GM19043 (cell line): Measurements from ENCODE around the gene SBK3.
"Not testable (repeated sequence)": the region's sequence is repeated elsewhere in the genome, so short reads cannot be mapped to it uniquely, and the experiment has no call there.

ENCODE experiments used
- ATAC-seq: cut with Tn5 transposase; IDR thresholded peaks from one replicate; pipeline ENCODE4 v1.9.1; 2021; ENCODE audit warnings: low read depth; ENCODE audit not compliant: unreplicated experiment

The SBK3 gene

DNA sequence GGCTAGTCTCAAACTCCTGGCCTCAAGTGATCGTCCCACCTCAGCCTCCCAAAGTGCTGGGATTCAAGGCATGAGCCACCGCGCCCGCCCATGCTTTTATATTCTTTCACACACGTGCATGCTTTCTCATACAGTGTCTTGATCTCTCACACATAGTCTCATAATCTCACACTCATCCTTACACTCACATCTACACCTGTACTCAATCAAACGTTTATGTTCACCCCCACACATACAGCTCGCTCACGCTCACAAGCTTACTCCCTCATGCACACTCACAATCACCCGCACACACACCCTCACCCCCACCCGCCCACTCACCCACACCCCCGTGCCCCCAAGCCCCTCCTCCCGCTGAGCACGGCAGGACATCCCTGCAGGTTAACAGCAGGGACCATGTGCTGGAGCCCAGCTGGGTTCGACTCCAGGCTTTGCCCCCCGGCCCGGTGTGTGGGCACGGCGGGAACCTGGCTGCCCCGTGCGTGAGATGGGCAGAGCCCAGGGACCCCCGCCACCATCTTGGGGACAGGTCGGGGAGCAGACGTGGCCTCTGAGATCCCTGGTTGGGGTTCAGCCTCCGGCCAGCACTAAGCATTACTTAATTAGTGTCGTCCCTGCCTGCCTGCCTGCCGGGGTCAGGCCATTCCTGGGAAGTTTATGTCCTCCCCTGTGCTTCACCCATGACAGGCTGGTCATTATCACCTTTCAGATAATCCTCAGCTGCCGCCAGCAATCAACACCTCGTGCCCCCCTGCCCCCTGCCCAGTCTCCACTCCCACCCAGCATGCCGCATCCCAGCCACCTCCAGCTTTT, 19.8 kb downstream of the SBK3 start:
- no peak for ATAC-seq

DNA sequence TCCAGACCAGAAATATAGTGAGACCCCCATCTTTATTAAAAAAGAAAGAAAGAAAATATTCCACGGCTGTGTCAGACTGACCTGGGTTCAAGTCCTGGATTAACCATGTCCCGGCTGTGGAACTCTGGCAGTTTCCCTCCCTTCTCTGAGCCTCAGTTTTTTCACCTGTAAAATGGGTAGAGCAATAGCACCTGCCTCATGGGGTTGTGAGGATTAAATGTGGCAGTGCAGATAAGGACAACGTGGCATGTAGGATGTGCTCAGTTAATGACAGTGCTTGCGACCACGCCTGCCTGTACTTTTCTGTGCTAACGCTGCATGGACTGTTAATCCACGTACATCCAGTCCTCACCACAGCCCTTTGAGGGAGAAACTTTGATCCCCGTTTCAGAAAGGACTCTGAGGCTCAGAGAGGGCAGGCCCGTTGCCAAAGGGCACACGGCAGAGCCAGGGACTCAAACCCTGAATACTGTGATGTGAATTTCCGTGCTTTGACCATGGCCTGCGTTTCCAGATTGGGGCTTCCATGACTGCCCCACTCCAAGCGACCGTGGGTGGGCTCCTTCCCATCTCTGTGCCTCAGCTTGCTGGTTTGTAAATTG, 24.6 kb downstream of the SBK3 start:
- ATAC-seq = no peak

DNA sequence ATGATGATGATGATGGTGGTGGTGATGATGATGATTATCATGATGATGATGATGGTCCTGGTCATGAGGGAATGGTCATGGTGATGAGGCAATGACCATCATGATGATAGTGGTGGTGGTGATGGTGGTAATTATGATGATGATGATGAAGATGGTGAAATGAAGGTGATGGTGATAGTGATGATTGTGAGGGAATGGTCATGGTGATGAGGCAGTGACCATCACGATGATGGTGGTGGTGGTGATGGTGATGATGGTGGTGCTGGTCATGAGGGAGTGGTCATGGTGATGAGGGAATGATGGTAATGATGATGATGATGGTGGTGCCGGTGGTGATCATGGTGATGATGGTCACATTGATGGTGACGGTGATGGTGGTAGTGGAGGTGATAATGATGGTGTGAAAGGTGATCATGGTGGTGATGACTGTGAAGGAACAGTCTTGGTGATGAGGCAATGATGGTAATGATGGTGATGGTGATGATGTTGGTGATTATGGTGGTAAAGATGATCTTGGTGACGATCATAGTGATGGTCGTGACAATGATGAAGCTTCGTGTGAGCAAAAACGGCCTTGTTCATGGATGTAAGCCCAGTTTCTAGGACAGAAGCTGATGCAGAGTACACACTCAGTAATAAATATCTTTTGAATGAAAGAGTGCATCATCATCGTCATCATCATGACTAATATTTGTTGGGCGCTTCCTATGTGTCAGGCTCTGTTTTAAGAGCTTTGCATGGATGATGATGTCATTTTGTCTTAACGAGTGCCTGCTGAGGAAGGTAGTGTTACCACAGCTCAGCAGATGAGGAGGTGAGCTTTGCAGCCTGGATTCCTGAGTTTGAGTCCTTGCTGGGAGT, 25.7 kb downstream of the SBK3 start:
- no peak for ATAC-seq

DNA sequence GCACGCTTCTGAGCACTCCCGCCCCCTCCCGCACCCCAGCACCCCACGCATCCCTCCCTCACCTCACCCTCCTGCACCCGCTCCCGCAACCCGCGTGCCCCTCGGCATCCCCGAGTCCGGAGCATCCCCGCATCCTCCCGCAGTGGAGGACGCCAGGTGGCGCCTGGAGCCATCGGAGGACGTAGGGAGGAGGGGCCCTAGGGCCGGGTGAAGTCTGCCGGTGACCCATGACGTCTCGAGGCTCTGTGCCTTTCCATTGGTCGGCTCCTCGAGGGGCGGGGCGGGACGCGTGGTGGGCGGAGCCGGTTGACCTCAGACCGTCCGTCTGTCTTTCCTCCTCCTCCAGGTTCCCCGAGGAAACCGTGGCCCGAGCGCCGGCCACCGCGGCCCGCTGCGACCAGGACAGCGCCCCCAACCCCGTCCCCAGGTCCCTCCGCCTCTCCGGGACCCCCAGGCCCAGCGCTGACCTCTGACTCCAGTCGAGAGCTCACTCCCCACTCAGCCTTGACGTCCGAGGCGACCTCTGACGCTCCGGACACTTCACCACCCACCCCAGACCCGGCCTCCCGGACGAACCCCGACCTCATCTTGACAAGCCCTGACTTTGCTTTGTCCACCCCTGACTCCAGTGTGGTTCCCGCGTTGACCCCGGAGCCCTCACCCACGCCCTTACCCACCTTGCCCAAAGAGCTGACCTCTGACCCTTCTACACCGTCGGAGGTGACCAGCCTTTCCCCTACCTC, 28.3 kb downstream of the SBK3 start:
- peak; percentile 98 for ATAC-seq

DNA sequence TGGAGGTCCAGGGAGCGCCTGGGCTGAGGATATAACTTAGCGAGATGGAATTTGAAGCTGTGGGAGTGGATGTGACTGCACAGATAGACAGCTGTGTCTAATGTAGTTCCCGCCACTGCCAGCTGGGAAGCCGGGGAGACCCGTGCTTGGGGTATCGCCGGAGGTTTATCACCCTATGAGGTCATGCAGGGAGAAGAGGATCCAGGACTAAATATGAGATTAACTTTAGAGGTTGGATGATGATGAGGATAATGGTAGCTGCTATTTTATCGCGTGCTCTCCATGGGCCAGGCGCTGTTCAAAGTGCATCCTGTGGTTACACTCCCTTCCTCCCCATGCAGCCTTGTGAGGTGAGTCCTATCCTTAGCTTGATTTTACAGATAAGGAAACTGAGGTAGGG, 37.2 kb downstream of the SBK3 start:
- ATAC-seq = no peak

DNA sequence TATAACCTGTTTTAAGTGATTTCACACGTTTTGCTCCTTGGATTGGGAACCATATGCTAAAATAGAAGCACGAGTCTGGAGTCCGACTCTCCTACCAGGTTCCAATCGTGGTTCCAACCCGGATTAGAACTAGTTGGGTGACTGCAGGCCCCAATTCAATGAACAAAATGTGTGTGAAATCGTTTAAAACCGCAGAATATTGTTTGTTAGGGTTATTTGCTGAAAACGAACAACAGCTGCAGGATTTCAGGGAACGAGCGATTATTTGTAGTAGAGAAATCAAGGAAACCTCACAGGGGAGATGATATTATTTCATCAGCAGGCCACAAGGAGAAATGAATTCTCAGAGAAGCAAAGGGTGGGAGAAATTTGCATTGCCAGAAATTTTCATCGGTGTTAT, 40.4 kb downstream of the SBK3 start:
- ATAC-seq = no peak

DNA sequence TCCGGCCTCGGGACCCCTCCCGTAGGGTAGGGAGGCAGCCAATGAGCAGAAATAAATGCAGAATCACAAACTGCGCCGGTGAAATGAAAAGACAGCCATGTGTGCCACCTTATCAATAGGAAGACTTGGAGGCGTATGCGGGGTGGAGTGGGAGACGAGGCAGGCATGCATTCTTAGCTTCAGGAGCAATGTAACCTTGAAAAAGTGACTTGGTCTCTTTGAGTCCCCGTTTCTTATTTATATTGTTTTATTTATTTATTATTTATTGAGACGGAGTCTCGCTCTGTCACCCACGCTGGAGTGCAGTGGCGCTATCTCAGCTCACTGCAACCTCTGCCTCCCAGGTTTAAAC, 41.1 kb downstream of the SBK3 start:
- no peak for ATAC-seq

DNA sequence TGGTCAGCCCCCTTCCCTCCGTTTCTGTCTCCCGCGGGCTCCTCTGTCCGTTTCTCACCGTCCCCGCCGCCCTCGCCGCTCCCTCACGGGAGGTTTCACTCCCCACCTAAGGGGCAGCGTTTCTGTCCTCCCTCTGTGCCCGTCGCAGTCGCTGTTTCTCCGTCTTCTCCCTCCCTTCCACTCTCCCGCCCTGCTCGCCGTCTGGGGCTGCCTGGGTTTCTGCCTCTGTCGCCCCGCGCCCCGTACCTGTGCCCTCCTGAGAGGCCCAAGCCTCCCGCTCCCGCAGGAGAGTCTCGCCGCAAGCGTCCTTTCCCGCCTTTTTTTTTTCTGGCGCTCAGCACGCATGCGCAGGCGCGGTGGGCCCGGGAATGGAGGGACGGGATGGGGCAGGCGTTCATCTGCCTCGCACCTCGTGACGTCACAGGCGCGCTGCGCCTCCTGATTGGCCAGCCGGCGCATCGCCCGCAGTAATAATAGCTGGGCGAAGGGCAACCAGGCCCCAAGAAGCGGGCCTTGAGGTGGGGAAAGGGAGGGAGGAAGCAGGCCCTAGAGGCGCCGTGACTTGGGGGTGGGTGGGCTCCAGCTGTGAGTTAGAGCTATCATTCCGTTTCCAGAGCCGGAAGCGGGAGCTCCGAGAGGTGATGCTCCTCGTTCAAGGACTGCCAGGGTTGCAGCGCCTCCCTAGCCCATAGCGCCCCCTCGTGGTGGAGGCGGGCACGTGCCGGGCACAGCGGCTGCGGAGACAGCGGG, 41.7 kb downstream of the SBK3 start:
- ATAC-seq = peak; percentile 81

DNA sequence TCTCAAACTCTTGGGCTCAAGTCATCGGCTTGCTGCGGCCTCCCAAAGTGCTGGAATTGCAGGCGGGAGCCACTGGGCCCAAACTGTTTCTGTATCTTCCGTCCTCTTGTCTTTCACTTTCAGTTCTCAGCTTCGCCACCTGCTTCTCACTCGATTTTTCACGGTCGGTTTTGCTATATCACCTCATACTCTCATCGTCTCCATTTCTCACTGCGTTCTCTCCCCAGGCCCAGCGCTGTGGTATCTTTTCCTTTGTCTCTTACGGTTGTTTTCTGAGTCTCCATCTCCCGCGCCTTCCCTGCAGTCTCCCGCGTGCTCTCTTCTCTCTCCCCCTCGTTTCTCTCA, 42.2 kb downstream of the SBK3 start:
- ATAC-seq = no peak

DNA sequence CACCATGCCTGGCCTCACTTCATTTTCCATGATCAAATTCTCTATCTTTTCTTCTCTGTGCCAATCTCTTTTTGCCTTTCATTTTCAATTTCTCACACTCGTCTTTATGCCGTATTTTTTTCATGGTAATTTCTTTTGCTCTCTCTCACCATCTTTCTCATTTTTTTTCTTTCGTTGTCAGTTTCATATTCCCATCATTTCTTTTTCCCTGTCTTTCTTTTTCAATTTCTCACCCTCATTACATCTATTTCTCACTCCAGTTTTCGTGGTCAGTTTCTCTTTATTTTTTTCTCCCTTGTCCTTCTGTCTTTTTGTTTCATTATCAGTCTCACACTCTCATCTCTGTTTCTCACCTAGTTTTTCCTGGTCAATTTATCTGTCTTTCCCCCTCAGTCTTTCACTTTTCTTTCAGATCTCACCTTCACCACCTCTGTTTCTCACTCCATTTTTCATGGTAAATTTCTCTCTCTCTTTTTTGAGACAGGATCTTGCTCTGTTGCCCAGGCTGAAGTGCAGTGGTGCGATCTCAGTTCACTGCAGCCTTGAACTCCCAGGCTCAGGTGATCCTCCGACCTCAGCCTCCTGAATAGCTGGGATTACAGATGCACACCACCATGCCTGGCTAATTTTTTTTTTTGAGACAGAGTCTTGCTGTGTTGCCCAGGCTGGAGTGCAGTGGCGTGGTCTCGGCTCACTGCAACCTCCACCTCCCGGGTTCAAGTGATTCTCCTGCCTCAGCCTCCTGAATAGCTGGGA, 43.0 kb downstream of the SBK3 start:
- ATAC-seq = no peak

DNA sequence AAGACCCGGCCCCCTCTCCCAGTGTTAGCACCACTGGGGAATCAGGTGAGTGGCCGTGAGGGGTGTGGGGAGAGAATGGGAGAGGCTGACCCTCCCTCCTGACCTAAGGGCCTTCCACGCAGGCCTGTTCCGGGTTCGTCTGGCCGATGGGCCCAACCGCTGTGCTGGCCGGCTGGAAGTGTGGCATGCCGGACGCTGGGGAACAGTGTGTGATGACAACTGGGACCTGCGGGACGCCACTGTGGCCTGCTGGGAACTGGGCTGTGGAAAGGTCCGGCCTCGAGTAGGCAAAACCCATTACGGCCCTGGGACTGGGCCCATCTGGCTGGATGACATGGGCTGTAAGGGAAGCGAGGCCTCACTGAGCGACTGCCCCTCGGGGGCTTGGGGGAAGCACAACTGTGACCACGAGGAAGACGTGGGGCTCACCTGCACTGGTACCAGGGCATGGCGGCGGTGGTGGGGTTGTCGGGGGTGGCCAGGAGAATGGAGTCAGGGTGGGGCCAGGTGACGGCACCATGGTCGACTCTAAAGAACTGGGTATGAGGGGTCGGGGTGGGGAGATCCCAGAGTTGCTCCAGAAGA, 44.9 kb downstream of the SBK3 start:
- ATAC-seq = no peak

DNA sequence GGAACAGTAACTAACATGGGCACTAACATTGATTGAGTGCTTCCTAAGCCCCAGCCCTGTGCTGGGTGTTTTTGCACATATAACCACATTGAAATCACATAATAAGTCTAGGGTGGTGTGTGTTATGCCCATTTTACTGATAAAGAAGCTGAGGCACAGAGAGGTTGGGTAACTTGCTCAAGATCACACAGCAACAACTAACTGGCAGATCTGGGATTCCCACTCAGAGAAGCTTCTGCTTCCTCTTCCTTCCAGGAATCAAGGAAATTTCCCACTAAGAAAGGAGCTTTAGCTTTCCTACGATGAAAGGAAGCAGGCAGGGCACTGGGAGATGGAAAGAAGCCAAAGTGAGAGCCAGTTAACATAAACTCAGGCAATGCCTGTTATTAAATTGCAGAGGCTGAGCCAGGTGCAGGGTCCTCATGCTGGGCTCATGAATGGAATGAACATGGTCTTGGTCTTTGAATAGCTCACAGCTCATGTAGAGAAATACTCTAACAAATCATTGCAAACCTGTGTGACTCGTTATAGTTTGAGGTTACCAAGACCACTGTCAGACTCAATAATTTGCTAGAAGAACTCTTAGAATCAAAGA, 47.0 kb downstream of the SBK3 start:
- ATAC-seq = no peak

DNA sequence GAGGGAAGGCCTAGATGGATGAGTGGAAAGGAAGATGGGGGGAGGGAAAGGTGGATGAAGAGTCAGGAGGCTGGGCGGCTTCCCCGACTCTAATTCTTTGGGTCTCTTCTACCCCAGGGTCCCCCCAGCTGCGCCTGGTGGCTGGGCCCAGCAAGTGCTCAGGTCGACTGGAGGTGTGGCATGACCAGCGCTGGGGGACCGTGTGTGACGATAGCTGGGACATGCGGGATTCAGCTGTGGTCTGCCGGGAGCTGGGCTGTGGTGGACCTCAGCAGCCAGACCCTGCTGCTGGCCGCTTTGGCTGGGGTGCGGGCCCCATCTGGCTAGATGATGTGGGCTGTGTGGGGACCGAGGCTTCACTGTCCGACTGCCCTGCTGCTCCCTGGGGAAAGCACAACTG, 47.6 kb downstream of the SBK3 start:
- no peak for ATAC-seq

DNA sequence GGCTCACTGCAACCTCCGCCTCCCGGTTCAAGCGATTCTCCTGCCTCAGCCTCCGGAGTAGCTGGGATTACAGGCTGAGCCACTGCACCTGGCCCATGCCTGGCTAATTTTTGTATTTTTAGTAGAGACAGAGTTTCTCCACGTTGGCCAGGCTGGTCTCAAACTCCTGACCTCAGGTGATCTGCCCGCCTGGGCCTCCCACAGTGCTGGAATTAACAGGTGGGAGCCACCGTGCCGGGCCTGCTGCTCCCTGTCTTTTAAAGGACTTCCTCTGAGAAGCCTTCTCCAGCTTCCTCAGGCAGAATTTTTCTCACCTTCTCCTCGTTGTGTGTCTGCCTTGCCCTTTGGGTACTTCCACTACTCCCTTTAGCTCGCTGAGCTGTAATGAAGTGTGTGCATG, 48.5 kb downstream of the SBK3 start:
- ATAC-seq = not testable (repeated sequence)

DNA sequence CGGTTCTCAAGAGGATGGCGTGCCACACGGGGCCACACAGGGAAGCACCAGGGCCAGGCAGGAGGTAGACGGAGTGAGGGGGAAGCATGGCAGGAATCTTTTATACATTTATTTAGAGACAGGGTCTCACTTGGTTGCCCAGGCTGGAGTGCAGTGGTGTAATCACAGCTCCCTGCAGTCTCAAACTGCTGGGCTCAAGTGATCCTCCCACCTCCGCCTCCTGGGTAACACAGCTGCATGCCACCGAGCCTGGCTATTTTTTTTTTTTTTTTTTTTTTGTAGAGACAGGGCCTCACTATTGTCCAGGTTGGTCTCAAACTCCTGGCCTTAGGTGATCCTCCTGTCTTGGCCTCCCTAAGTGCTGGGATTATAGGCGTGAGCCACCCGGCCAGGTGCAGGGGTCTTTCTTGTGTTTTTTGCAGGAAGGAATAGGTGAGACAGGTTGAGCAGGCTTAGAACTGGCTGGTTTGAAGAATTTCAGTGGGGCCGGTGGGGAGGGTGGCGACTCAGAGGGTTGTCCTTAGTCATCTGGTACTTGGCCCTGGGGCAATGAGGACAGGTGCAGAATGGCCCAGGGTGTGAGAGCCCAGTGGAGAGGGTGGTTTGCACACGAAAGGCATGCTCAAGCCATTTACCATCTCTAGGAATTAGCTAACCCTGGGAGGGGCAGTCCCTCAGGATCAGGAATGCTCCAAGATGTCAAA, 49.5 kb downstream of the SBK3 start:
- ATAC-seq = no peak

DNA sequence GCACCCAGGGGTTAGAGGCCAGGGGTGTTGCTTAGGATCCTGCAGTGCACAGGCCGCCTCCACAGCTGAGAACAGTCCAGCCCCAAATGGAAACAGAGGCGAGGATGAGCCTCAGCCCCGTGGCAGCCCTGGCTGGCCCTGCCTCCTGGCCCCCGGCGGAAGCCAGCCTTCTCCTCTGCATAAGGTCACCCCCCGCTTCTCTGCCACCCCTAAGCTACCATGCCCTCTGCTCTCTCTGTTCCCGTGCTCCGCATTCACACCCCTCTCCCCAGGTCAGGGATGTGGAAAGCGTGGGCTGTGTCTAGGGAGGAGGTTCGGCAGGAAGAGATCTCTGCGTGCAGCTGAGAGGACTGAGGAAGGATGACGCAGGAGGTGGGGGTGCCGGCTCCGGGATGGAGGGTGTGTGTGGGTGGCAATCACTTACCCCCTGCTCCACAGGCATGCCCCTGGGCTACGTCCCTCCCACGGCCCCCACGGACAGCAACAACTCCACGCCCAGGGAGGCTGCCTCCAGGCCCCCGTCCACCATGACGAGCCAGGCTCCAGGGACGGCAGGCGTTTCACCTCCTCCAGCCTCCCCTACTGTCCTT, 51.1 kb downstream of the SBK3 start:
- no peak for ATAC-seq

DNA sequence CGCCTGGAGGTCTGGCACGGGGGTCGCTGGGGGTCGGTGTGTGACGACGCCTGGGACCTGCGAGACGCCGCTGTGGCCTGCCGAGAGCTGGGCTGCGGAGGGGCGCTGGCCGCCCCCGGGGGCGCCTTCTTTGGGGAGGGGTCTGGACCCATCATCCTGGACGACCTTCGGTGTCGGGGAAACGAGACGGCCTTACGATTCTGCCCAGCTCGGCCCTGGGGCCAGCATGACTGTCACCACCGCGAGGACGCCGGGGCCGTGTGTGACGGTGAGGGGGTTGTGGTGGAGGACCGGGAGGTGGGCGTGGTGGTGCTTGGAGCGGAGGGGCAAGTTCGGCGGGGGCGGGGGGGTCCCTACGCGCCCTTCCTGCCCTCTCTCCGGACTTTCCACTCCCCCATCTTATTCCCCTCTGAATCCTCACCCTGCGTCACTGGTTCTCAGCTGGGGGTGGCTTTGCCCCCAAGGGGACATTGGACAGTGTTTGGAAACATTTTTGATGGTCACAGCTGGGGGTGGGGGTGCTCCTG, 51.6 kb downstream of the SBK3 start:
- no peak for ATAC-seq
